GM13976 (cell line): Measurements from ENCODE around the gene MTURN.

Source experiments
- DNase-seq: peaks from one replicate; pipeline ENCODE4 v3.0.0; 2012; ENCODE audit warnings: low spot score
- in situ Hi-C: fragments of 300-500 bp; cut with MboI; formaldehyde crosslinking; loops from one replicate; pipeline ENCODE4 v1.12.0; 2022; ENCODE audit warnings: low sequenced_read_pairs, mixed read lengths, inconsistent platforms; ENCODE audit not compliant: unreplicated experiment
- TF ChIP-seq, protein P1 (sequence below): IDR thresholded peaks from 2 replicates; pipeline ENCODE4 v1.5.1; 2012; ENCODE audit warnings: borderline replicate concordance, mild to moderate bottlenecking; ENCODE audit not compliant: insufficient read depth; ENCODE audit errors: extremely low read depth, missing control alignments, control extremely low read depth

The MTURN gene

DNA sequence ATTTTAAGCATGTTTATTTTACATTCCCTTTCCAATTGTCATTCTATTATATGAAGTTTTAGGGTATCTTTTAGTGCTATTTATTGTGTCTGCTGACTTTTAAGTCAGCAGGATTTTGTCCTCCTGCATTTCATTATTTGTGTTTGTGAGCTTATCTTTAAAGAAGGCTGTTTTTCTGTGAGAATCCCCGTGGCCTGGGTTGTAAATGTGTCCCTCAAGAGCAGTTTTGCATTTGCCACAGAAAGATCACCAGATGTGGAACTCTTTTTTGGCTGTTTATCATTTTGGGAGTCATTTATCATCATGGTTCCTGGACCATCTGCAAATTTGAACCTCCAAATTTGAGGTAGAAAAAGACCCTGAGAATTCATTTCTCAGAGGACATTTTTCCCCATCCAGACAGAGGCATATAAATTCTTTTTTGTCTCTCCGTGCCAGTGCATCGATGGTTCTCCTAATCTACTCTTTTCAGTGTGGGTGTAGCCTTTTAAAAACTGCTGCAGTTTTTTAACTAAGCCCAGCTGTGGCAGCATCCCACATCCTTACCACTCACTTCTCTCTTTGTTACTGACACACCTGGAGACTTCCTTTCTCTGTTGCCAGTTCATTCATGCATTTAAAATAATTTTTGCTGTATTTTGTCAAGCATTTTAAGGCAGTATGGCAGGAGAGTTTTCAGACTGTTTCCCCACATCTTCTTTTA lies 20.1 kb upstream of the MTURN start:
- no peak for DNase-seq
- in situ Hi-C loops, result no loop called here
- TF ChIP-seq, protein P1, sequence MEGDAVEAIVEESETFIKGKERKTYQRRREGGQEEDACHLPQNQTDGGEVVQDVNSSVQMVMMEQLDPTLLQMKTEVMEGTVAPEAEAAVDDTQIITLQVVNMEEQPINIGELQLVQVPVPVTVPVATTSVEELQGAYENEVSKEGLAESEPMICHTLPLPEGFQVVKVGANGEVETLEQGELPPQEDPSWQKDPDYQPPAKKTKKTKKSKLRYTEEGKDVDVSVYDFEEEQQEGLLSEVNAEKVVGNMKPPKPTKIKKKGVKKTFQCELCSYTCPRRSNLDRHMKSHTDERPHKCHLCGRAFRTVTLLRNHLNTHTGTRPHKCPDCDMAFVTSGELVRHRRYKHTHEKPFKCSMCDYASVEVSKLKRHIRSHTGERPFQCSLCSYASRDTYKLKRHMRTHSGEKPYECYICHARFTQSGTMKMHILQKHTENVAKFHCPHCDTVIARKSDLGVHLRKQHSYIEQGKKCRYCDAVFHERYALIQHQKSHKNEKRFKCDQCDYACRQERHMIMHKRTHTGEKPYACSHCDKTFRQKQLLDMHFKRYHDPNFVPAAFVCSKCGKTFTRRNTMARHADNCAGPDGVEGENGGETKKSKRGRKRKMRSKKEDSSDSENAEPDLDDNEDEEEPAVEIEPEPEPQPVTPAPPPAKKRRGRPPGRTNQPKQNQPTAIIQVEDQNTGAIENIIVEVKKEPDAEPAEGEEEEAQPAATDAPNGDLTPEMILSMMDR, result no peak

DNA sequence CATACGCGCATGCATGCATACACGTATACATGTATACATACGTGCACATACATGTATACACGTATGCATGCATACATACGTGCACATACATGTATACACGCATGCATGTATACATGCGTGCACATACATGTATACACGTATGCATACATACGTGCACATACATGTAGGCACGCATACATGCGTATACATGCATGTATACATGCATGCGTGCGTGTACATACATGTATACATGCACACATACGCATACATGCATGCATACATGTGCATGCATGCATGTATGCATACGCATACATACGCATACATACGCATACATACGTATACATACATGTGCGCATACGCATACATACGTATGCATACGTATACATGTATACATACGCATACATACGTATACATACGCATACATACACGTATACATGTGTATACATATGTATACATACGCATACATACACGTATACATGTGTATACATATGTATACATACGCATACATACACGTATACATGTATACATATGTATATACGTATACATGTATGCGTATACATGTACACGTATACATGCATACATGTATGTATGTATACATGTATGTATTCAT lies 19.0 kb upstream of the MTURN start:
- TF ChIP-seq, protein P1, result no peak
- in situ Hi-C loops, result no loop called here
- no peak for DNase-seq

GRCh38 chr7:30116771-30117170 lies 18.0 kb upstream of the MTURN start:
- TF ChIP-seq, protein P1, result no peak
- DNase-seq, result no peak
- in situ Hi-C loops, result no loop called here

GRCh38 chr7:30117896-30118295 lies 16.9 kb upstream of the MTURN start:
- TF ChIP-seq, protein P1, result no peak
- DNase-seq, result no peak
- in situ Hi-C loops, result no loop called here

- DNase-seq, result no peak
- in situ Hi-C loops, result no loop called here
- TF ChIP-seq, protein P1, result no peak
These were observed 14.8 kb upstream of the MTURN start for GRCh38 chr7:30119890-30120577.

- TF ChIP-seq, protein P1, result no peak
- in situ Hi-C loops, result no loop called here
- no peak for DNase-seq
These were observed 813 bp upstream of the MTURN start for GRCh38 chr7:30133736-30134610.
